Measurements from ENCODE around the gene RABGAP1L. TPM values are rescaled to one million over a fixed set of nuclear protein-coding genes. Genes with fewer than 3 reads are reported as not detected.

RABGAP1L gene
- polyA plus RNA-seq, 4 donors = 20.6 to 53.9 (median 25.1) TPM

- H3K4me3 ChIP-seq (ENCODE audit: low read depth in 1 of 3, low read length in 3 of 3) = no peak overlapping the region
- H3K9me3 ChIP-seq (ENCODE audit: control insufficient read depth in 2 of 2, insufficient read depth in 1 of 2, low read depth in 1 of 2, low read length in 1 of 2) = no peaks in the 10 kb centered on the region
- no peaks in the 10 kb centered on the region for H3K27me3 ChIP-seq (ENCODE audit: control insufficient read depth in 3 of 3, insufficient read depth in 3 of 3, low read length in 3 of 3)
- peak overlapping the region in 1 of 3 donors; percentile 14 for H3K27ac ChIP-seq (ENCODE audit: low read depth in 1 of 3, low read length in 2 of 3)
- peaks cover 0 to 31% (median 2%) of the 10 kb centered on the region in 3 donors for H3K4me1 ChIP-seq (ENCODE audit: control insufficient read depth in 3 of 3, insufficient read depth in 2 of 3, low read depth in 1 of 3, low read length in 2 of 3)
- DNase-seq = peak; percentile 41 to 55
- peaks cover 0 to 7% (median 0%) of the 10 kb centered on the region in 3 donors for H3K36me3 ChIP-seq (ENCODE audit: control insufficient read depth in 3 of 3, insufficient read depth in 2 of 3, low read depth in 1 of 3, low read length in 3 of 3)
- FAIRE-seq = no peak
- WGBS, 3 donors = 33 to 58% (median 41%) methylated on average over 1 of the region's 1 CpG
These were observed 107.8 kb downstream of the RABGAP1L start for GRCh38 chr1:174266991-174267612.

DNA sequence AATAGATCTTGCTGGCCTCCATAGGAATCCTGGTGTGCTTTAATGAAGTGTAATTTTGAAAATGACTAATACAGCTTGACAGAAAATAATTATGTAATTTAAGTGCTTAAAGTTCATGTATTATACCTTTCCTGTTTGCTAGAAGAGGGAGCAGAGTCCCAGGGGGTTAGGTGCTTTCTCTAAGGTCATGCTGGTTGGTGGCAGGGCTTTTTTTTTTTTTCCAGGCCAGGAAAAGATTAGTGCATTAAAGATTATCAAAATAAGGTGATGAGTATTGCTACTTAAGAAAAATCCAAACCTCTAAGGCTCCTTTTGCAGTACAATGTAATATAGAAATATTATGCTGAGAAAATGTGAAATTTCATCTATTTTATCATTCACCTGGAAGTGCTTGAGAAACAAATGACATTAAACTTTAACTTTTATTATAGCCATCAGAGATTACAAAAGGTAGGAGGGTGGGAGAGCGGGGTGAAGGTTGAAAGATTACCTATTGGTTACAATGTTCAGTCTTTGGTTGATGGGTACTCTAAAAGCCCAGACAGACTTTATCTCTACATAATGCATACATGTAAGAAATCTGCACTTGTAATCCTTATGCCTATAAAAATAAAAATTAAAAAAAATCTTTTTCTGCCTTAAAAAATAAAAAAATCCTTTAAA lies 110.8 kb downstream of the RABGAP1L start:
- Histone ChIP-seq H3K27ac (ENCODE audit: low read depth in 1 of 3, low read length in 2 of 3) (peak overlapping the region in 1 of 3 donors; percentile 72), H3K4me1 (ENCODE audit: control insufficient read depth in 3 of 3, insufficient read depth in 2 of 3, low read depth in 1 of 3, low read length in 2 of 3) (peaks cover 0 to 44% (median 2%) of the 10 kb centered on the region in 3 donors), H3K36me3 (ENCODE audit: control insufficient read depth in 3 of 3, insufficient read depth in 2 of 3, low read depth in 1 of 3, low read length in 3 of 3) (peaks cover 0 to 4% (median 0%) of the 10 kb centered on the region in 3 donors), H3K4me3 (ENCODE audit: low read depth in 1 of 3, low read length in 3 of 3) (no peak overlapping the region), H3K27me3 (ENCODE audit: control insufficient read depth in 3 of 3, insufficient read depth in 3 of 3, low read length in 3 of 3) (no peaks in the 10 kb centered on the region), H3K9me3 (ENCODE audit: control insufficient read depth in 2 of 2, insufficient read depth in 1 of 2, low read depth in 1 of 2, low read length in 1 of 2) (no peaks in the 10 kb centered on the region)
- peak; percentile 5 for FAIRE-seq
- 26 to 70% (median 52%) methylated on average over 1 of the region's 1 CpG for WGBS, 3 donors
- DNase-seq = peak; percentile 67 to 77

DNA sequence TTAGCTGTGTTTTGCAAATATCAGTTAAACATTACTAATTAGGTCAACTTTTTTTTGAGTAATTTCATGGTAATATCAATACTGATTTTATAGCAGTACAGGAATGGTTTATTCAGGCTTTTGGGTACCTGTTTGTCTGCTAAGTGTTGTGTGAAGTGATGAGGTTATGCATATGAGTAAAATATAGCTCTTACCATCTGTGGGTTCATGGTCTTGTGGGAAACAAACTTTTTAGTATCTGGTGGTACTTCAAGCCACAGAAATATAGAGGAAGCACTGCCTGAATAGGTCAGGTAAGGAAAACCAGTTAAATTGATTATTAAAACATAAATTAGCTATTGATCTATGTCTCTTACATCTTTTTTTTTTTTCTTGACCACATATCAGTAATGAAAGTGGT lies 113.9 kb downstream of the RABGAP1L start:
- H3K36me3 ChIP-seq (ENCODE audit: control insufficient read depth in 3 of 3, insufficient read depth in 2 of 3, low read depth in 1 of 3, low read length in 3 of 3) = peaks cover 0 to 4% (median 2%) of the 10 kb centered on the region in 3 donors
- no peaks in the 10 kb centered on the region for H3K27me3 ChIP-seq (ENCODE audit: control insufficient read depth in 3 of 3, insufficient read depth in 3 of 3, low read length in 3 of 3)
- H3K4me3 ChIP-seq (ENCODE audit: low read depth in 1 of 3, low read length in 3 of 3) = no peak overlapping the region
- no peaks in the 10 kb centered on the region for H3K9me3 ChIP-seq (ENCODE audit: control insufficient read depth in 2 of 2, insufficient read depth in 1 of 2, low read depth in 1 of 2, low read length in 1 of 2)
- peaks cover 0 to 36% (median 2%) of the 10 kb centered on the region in 3 donors for H3K4me1 ChIP-seq (ENCODE audit: control insufficient read depth in 3 of 3, insufficient read depth in 2 of 3, low read depth in 1 of 3, low read length in 2 of 3)
- DNase-seq = no peak
- FAIRE-seq = no peak
- peak overlapping the region in 1 of 3 donors; percentile 29 for H3K27ac ChIP-seq (ENCODE audit: low read depth in 1 of 3, low read length in 2 of 3)

DNA sequence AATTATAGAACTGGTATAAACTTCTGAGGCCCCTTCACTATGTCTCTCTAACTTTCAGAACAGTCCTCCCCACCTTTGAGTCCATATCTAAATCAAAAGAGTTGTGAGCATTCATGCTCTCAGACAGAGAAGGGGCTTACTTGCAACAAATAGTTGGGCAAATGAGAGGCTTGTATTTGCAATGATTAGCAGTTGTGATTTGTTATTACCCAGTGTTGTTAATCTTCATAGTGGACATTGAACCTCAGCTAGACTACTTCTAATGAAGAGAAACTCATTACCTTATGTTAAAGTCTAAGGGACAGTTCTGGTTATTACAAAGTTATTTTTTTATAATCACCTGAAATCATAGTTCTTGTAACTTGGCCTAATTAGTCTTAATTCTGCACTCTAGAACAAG lies 114.5 kb downstream of the RABGAP1L start:
- H3K9me3 ChIP-seq (ENCODE audit: control insufficient read depth in 2 of 2, insufficient read depth in 1 of 2, low read depth in 1 of 2, low read length in 1 of 2) = no peaks in the 10 kb centered on the region
- no peak overlapping the region for H3K4me3 ChIP-seq (ENCODE audit: low read depth in 1 of 3, low read length in 3 of 3)
- H3K36me3 ChIP-seq (ENCODE audit: control insufficient read depth in 3 of 3, insufficient read depth in 2 of 3, low read depth in 1 of 3, low read length in 3 of 3) = peaks cover 0 to 3% (median 2%) of the 10 kb centered on the region in 3 donors
- FAIRE-seq = no peak
- peak overlapping the region in 1 of 3 donors; percentile 29 for H3K27ac ChIP-seq (ENCODE audit: low read depth in 1 of 3, low read length in 2 of 3)
- peak; percentile 40 to 58 for DNase-seq
- H3K27me3 ChIP-seq (ENCODE audit: control insufficient read depth in 3 of 3, insufficient read depth in 3 of 3, low read length in 3 of 3) = no peaks in the 10 kb centered on the region
- H3K4me1 ChIP-seq (ENCODE audit: control insufficient read depth in 3 of 3, insufficient read depth in 2 of 3, low read depth in 1 of 3, low read length in 2 of 3) = peaks cover 0 to 36% (median 2%) of the 10 kb centered on the region in 3 donors

DNA sequence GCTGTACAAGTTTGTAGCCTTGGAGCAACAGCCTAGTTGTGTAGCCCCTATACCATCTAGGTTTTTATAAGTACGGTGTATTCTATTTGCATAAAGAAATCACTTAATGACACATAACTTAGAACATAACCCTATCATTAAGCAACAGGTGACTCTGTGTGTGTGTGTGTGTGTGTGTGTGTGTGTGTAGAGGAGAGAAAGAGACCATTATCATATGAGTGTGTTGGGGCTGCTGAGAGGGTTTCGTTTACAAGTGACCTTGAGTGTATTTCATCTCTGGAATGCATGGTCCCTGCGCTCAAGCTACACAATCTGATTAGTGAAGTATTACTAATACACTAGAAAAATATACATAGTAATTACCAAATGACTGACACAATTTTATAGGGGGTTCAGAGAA lies 115.1 kb downstream of the RABGAP1L start:
- Histone ChIP-seq H3K27ac (ENCODE audit: low read depth in 1 of 3, low read length in 2 of 3) (peak overlapping the region in 1 of 3 donors; percentile 39), H3K4me1 (ENCODE audit: control insufficient read depth in 3 of 3, insufficient read depth in 2 of 3, low read depth in 1 of 3, low read length in 2 of 3) (peaks cover 0 to 29% (median 0%) of the 10 kb centered on the region in 3 donors), H3K9me3 (ENCODE audit: control insufficient read depth in 2 of 2, insufficient read depth in 1 of 2, low read depth in 1 of 2, low read length in 1 of 2) (no peaks in the 10 kb centered on the region), H3K36me3 (ENCODE audit: control insufficient read depth in 3 of 3, insufficient read depth in 2 of 3, low read depth in 1 of 3, low read length in 3 of 3) (peaks cover 0 to 2% (median 0%) of the 10 kb centered on the region in 3 donors), H3K4me3 (ENCODE audit: low read depth in 1 of 3, low read length in 3 of 3) (no peak overlapping the region), H3K27me3 (ENCODE audit: control insufficient read depth in 3 of 3, insufficient read depth in 3 of 3, low read length in 3 of 3) (no peaks in the 10 kb centered on the region)
- DNase-seq (peak in 1 of 2 donors; percentile 39), FAIRE-seq (no peak)
- WGBS, 3 donors = 79 to 86% (median 80%) methylated on average over 3 of the region's 3 CpGs

GRCh38 chr1:174274884-174275283 lies 115.6 kb downstream of the RABGAP1L start:
- H3K9me3 ChIP-seq (ENCODE audit: control insufficient read depth in 2 of 2, insufficient read depth in 1 of 2, low read depth in 1 of 2, low read length in 1 of 2) = no peaks in the 10 kb centered on the region
- no peak for FAIRE-seq
- H3K27me3 ChIP-seq (ENCODE audit: control insufficient read depth in 3 of 3, insufficient read depth in 3 of 3, low read length in 3 of 3) = no peaks in the 10 kb centered on the region
- peaks cover 0 to 26% (median 0%) of the 10 kb centered on the region in 3 donors for H3K4me1 ChIP-seq (ENCODE audit: control insufficient read depth in 3 of 3, insufficient read depth in 2 of 3, low read depth in 1 of 3, low read length in 2 of 3)
- H3K27ac ChIP-seq (ENCODE audit: low read depth in 1 of 3, low read length in 2 of 3) = peak overlapping the region in 1 of 3 donors; percentile 39
- DNase-seq = no peak
- peaks cover 0 to 2% (median 0%) of the 10 kb centered on the region in 3 donors for H3K36me3 ChIP-seq (ENCODE audit: control insufficient read depth in 3 of 3, insufficient read depth in 2 of 3, low read depth in 1 of 3, low read length in 3 of 3)
- no peak overlapping the region for H3K4me3 ChIP-seq (ENCODE audit: low read depth in 1 of 3, low read length in 3 of 3)
- WGBS, 3 donors = 88 to 95% (median 93%) methylated on average over 2 of the region's 2 CpGs

- DNase-seq = no peak
- 77 to 82% (median 80%) methylated on average over 1 of the region's 1 CpG for WGBS, 3 donors
- peaks cover 0 to 22% (median 0%) of the 10 kb centered on the region in 3 donors for H3K4me1 ChIP-seq (ENCODE audit: control insufficient read depth in 3 of 3, insufficient read depth in 2 of 3, low read depth in 1 of 3, low read length in 2 of 3)
- FAIRE-seq = no peak
- no peaks in the 10 kb centered on the region for H3K27me3 ChIP-seq (ENCODE audit: control insufficient read depth in 3 of 3, insufficient read depth in 3 of 3, low read length in 3 of 3)
- no peak overlapping the region for H3K27ac ChIP-seq (ENCODE audit: low read depth in 1 of 3, low read length in 2 of 3)
- H3K4me3 ChIP-seq (ENCODE audit: low read depth in 1 of 3, low read length in 3 of 3) = no peak overlapping the region
- peaks cover 1 to 5% (median 2%) of the 10 kb centered on the region in 3 donors for H3K36me3 ChIP-seq (ENCODE audit: control insufficient read depth in 3 of 3, insufficient read depth in 2 of 3, low read depth in 1 of 3, low read length in 3 of 3)
- no peaks in the 10 kb centered on the region for H3K9me3 ChIP-seq (ENCODE audit: control insufficient read depth in 2 of 2, insufficient read depth in 1 of 2, low read depth in 1 of 2, low read length in 1 of 2)
These were observed 116.8 kb downstream of the RABGAP1L start for GRCh38 chr1:174276087-174276486.

DNA sequence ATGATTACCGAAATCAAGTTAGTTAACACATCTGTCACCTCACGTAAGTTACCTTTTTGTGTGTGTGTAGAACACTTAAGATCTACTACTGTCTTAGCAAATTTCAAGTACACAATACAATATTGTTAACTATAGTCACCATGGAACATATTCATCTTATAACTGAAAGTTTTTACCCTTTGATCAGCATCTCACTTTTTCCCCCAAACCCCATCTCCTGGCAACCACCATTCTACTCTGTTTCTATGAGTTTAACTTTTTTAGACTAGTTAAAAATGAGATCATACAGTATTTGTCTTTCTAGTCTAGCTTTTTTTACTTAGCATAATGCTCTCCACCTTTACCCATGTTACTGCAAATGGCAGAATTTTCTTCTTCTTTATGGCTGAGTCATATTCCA lies 124.7 kb downstream of the RABGAP1L start:
- no peaks in the 10 kb centered on the region for H3K27me3 ChIP-seq (ENCODE audit: control insufficient read depth in 3 of 3, insufficient read depth in 3 of 3, low read length in 3 of 3)
- H3K9me3 ChIP-seq (ENCODE audit: control insufficient read depth in 2 of 2, insufficient read depth in 1 of 2, low read depth in 1 of 2, low read length in 1 of 2) = peaks cover 0 to 6% of the 10 kb centered on the region in 2 donors
- no peaks in the 10 kb centered on the region for H3K4me1 ChIP-seq (ENCODE audit: control insufficient read depth in 3 of 3, insufficient read depth in 2 of 3, low read depth in 1 of 3, low read length in 2 of 3)
- FAIRE-seq = no peak
- H3K27ac ChIP-seq (ENCODE audit: low read depth in 1 of 3, low read length in 2 of 3) = no peak overlapping the region
- peaks cover 4 to 21% (median 11%) of the 10 kb centered on the region in 3 donors for H3K36me3 ChIP-seq (ENCODE audit: control insufficient read depth in 3 of 3, insufficient read depth in 2 of 3, low read depth in 1 of 3, low read length in 3 of 3)
- WGBS, 3 donors = 99% methylated on average over 2 of the region's 2 CpGs
- DNase-seq = no peak
- H3K4me3 ChIP-seq (ENCODE audit: low read depth in 1 of 3, low read length in 3 of 3) = no peak overlapping the region
